ENCODE data around the gene PCDHGA1. TPM values are rescaled to one million over a fixed set of nuclear protein-coding genes. Genes with fewer than 3 reads are reported as not detected.

Gene PCDHGA1
- total and polyA plus RNA-seq, 2 of the 4 experiments (the other 2 are of a cell fraction): 0.90 to 0.92 TPM

- TF ChIP-seq MAFK (IDR thresholded peaks at IDR 0.05; ENCODE audit: low read depth, low read length) (no peak), RCOR1 (IDR thresholded peaks at IDR 0.05; ENCODE audit: insufficient replicate concordance, low read length) (no peak)
Measured at GRCh38 chr5:141521244-141521781, 191.0 kb downstream of the PCDHGA1 start (continued).

DNA sequence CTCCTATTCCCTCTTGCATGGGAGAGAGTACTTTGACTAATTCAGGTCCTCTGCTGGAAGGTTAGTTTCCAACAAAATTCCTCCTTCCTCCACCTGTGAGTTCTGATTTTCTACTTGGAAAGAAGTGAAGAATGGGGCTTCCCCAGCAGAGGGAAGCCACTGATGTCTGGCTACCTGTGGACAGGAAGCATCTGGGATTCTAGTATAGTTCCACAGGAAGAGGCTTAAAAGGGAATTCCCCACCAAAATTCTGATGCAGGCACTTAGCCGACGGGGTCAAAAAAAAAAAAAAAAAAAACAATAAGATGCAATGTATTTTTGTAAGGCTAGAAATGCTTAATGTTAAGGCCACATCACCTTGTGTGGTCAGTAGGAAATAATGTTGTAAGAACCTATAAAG is 192.0 kb downstream of the PCDHGA1 start:
- POLR2A ChIA-PET (ENCODE audit: unreplicated experiment): no interaction called here
- no TSS peak for BruUV-seq (replicated peaks)
- in situ Hi-C loops (cut with MboI; ENCODE audit: low sequenced_read_pairs): loop anchor here (5.0 kb wide), 1 partner anchor 45 kb away; the partner anchor contains the start of gene PCDHGC3
- no peak overlapping the region; the same call in 1 of the 2 replicates for H2BK120ac ChIP-seq (ENCODE audit: low read depth, low read length)
- peak overlapping the region; percentile 39; the same call in 1 of the 3 replicates for H2BK15ac ChIP-seq (ENCODE audit: low read depth, low read length)
- no peaks in the 10 kb centered on the region; the same call in 1 of the 2 replicates for H3K36me3 ChIP-seq (ENCODE audit: control insufficient read depth, insufficient read depth, low read length)
- H2AK9ac ChIP-seq (replicated peaks; ENCODE audit: low read depth, low read length, poor library complexity): no peak overlapping the region
- no peak overlapping the region for H3K18ac ChIP-seq (ENCODE audit: low read depth, low read length)
- H4K91ac ChIP-seq (ENCODE audit: insufficient read depth, low read depth, low read length): no peak overlapping the region
- H2BK20ac ChIP-seq (ENCODE audit: low read depth, low read length): peak overlapping the region; percentile 2; the same call in 1 of the 2 replicates
- no peak overlapping the region for H3K9ac ChIP-seq (ENCODE audit: low read depth, low read length)
- no peak overlapping the region for H2BK5ac ChIP-seq (ENCODE audit: low read depth, low read length, poor library complexity, severe bottlenecking)
- ATAC-seq (ENCODE audit: low read depth) (no peak), DNase-seq (no peak)
- no peak overlapping the region for H3K4me2 ChIP-seq (ENCODE audit: low read depth, low read length)
- H4K5ac ChIP-seq (ENCODE audit: low read depth, low read length): no peak overlapping the region
- no peak overlapping the region for H3K14ac ChIP-seq (replicated peaks; ENCODE audit: low read depth, low read length)
- no peak overlapping the region for H3K23ac ChIP-seq (ENCODE audit: low read depth, low read length)
- no peak overlapping the region for H3K56ac ChIP-seq (ENCODE audit: extremely low read depth, insufficient read depth, low read length)
- intact Hi-C loops (cut with micrococcal nuclease): no loop called here
- no CpG with 5 or more reads among the region's 2 CpGs for WGBS, 2 experiments (ENCODE audit: extremely low coverage in 2 of 2, insufficient read length in 1 of 2)
- H3K4me1 ChIP-seq (ENCODE audit: control insufficient read depth, insufficient read depth, low read length): peaks cover 37% of the 10 kb centered on the region
- H4K20me1 ChIP-seq (ENCODE audit: insufficient read depth, low read length): no peaks in the 10 kb centered on the region
- dilution Hi-C loops (cut with HindIII; ENCODE audit: low sequenced_read_pairs, unreplicated experiment): no loop called here
- H2AFZ ChIP-seq (replicated peaks; ENCODE audit: low read length, poor library complexity): no peak overlapping the region
- H3K27ac ChIP-seq (ENCODE audit: insufficient read depth, low read length): no peak overlapping the region
- no peak overlapping the region for H4K8ac ChIP-seq (ENCODE audit: low read depth in 2 of 2, low read length in 2 of 2)
- H3K79me1 ChIP-seq (ENCODE audit: low read depth in 1 of 2, low read length in 2 of 2): peaks cover 6 to 37% of the 10 kb centered on the region in 2 experiments; a peak in 3 of 4 replicates
- H3K4me3 ChIP-seq (ENCODE audit: insufficient read depth, low read depth, low read length): no peak overlapping the region
- H3K9me1 ChIP-seq (ENCODE audit: insufficient read depth, low read length): peaks cover 19% of the 10 kb centered on the region
- no peak overlapping the region; the same call in 1 of the 2 replicates for H2AK5ac ChIP-seq (ENCODE audit: low read depth, low read length)
- H3K27me3 ChIP-seq (ENCODE audit: control insufficient read depth, insufficient read depth, low read length): no peaks in the 10 kb centered on the region
- peak overlapping the region; percentile 42; the same call in 1 of the 2 replicates for H3K4ac ChIP-seq (ENCODE audit: low read depth, low read length)
- CTCF ChIA-PET: interaction anchor here (1.3 to 3.8 kb wide), 3 partner anchors 35 to 101 kb away, joined by 3 to 19 read pairs (median 6); partner anchors contain the start of gene PCDHGA11
- H3K9me3 ChIP-seq (ENCODE audit: control insufficient read depth, insufficient read depth, low read length): no peaks in the 10 kb centered on the region
- TF ChIP-seq MAZ (IDR thresholded peaks at IDR 0.05; ENCODE audit: borderline replicate concordance, low read depth, low read length): no peak
- no peak for TF ChIP-seq FOS (IDR thresholded peaks at IDR 0.05; ENCODE audit: low read depth, low read length)
- no peak for TF ChIP-seq RAD21 (IDR thresholded peaks at IDR 0.05; ENCODE audit: low read length)
- TF ChIP-seq MAFK (IDR thresholded peaks at IDR 0.05; ENCODE audit: low read depth, low read length): no peak
- TF ChIP-seq BHLHE40 (IDR thresholded peaks at IDR 0.05; ENCODE audit: low read depth, low read length): no peak
- no peak for TF ChIP-seq RFX5 (IDR thresholded peaks at IDR 0.05; ENCODE audit: low read depth, low read length)
- TF ChIP-seq, protein P1, sequence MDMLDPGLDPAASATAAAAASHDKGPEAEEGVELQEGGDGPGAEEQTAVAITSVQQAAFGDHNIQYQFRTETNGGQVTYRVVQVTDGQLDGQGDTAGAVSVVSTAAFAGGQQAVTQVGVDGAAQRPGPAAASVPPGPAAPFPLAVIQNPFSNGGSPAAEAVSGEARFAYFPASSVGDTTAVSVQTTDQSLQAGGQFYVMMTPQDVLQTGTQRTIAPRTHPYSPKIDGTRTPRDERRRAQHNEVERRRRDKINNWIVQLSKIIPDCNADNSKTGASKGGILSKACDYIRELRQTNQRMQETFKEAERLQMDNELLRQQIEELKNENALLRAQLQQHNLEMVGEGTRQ (IDR thresholded peaks at IDR 0.05; ENCODE audit: low read depth, low read length): no peak
- TF ChIP-seq CHD1 (IDR thresholded peaks at IDR 0.05; ENCODE audit: low read depth, low read length): no peak
- no peak for TF ChIP-seq SMC3 (IDR thresholded peaks at IDR 0.05; ENCODE audit: low read depth, low read length)
- TF ChIP-seq, protein P2, sequence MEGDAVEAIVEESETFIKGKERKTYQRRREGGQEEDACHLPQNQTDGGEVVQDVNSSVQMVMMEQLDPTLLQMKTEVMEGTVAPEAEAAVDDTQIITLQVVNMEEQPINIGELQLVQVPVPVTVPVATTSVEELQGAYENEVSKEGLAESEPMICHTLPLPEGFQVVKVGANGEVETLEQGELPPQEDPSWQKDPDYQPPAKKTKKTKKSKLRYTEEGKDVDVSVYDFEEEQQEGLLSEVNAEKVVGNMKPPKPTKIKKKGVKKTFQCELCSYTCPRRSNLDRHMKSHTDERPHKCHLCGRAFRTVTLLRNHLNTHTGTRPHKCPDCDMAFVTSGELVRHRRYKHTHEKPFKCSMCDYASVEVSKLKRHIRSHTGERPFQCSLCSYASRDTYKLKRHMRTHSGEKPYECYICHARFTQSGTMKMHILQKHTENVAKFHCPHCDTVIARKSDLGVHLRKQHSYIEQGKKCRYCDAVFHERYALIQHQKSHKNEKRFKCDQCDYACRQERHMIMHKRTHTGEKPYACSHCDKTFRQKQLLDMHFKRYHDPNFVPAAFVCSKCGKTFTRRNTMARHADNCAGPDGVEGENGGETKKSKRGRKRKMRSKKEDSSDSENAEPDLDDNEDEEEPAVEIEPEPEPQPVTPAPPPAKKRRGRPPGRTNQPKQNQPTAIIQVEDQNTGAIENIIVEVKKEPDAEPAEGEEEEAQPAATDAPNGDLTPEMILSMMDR (conservative IDR thresholded peaks at IDR 0.05; ENCODE audit: low read depth, low read length): no peak
- no peak for TF ChIP-seq MXI1 (IDR thresholded peaks at IDR 0.05; ENCODE audit: borderline replicate concordance, low read depth, low read length)
- TF ChIP-seq NFE2L2 (IDR thresholded peaks at IDR 0.05; ENCODE audit: low read depth, low read length): no peak
